ENCODE data around the gene ARMC5.

GRCh38 chr16:31438414-31438813, 20.9 kb upstream of the ARMC5 start:
- TF ChIP-seq, protein P1, sequence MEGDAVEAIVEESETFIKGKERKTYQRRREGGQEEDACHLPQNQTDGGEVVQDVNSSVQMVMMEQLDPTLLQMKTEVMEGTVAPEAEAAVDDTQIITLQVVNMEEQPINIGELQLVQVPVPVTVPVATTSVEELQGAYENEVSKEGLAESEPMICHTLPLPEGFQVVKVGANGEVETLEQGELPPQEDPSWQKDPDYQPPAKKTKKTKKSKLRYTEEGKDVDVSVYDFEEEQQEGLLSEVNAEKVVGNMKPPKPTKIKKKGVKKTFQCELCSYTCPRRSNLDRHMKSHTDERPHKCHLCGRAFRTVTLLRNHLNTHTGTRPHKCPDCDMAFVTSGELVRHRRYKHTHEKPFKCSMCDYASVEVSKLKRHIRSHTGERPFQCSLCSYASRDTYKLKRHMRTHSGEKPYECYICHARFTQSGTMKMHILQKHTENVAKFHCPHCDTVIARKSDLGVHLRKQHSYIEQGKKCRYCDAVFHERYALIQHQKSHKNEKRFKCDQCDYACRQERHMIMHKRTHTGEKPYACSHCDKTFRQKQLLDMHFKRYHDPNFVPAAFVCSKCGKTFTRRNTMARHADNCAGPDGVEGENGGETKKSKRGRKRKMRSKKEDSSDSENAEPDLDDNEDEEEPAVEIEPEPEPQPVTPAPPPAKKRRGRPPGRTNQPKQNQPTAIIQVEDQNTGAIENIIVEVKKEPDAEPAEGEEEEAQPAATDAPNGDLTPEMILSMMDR (IDR thresholded peaks at IDR 0.05) = no peak
- no peak for TF ChIP-seq POLR2A (IDR thresholded peaks at IDR 0.05)
- TF ChIP-seq POLR2AphosphoS5 (IDR thresholded peaks at IDR 0.05) = no peak

All from sigmoid colon (tissue), 4 donors.